Nephron progenitor cell (in vitro differentiated cells): Measurements from ENCODE around the gene DBNDD1.

Experiments
- DNase-seq: peaks from one replicate; pipeline ENCODE4 v3.0.0; 2021
- H3K27ac Mint-ChIP-seq: 2 replicates; pipeline ENCODE4 v1.8.0; 2021; ENCODE audit warnings: mild to moderate bottlenecking, moderate library complexity, mixed read lengths
- H3K27me3 Mint-ChIP-seq: 2 replicates; pipeline ENCODE4 v1.8.0; 2021; ENCODE audit warnings: mild to moderate bottlenecking, low read depth, mixed read lengths; ENCODE audit not compliant: poor library complexity
- H3K36me3 Mint-ChIP-seq: 2 replicates; pipeline ENCODE4 v1.8.0; 2021; ENCODE audit warnings: low read depth, mixed read lengths
- H3K4me1 Mint-ChIP-seq: 2 replicates; pipeline ENCODE4 v1.8.0; 2021; ENCODE audit warnings: mixed read lengths
- H3K4me3 Mint-ChIP-seq: 2 replicates; pipeline ENCODE4 v1.8.0; 2021; ENCODE audit warnings: mild to moderate bottlenecking, moderate library complexity, mixed read lengths
- H3K9me3 Mint-ChIP-seq: 2 replicates; pipeline ENCODE4 v1.8.0; 2021; ENCODE audit warnings: mild to moderate bottlenecking, moderate library complexity, mixed read lengths
- CTCF ChIP-seq: fragments of 200-600 bp; sonication (generic); IDR thresholded peaks from 2 replicates; pipeline ENCODE4 v1.5.0; 2021; ENCODE audit warnings: antibody characterized with exemption

The DBNDD1 gene

GRCh38 chr16:89960966-89961365, 58.3 kb downstream of the DBNDD1 start:
- H3K9me3 Mint-ChIP-seq = no peaks in the 10 kb centered on the region
- peaks cover 10% of the 10 kb centered on the region for H3K4me1 Mint-ChIP-seq
- no peak overlapping the region for H3K4me3 Mint-ChIP-seq
- peaks cover 26% of the 10 kb centered on the region for H3K36me3 Mint-ChIP-seq
- DNase-seq = no peak
- no peak for TF ChIP-seq CTCF
- H3K27me3 Mint-ChIP-seq = peaks cover 3% of the 10 kb centered on the region
- H3K27ac Mint-ChIP-seq = no peak overlapping the region

GRCh38 chr16:89958596-89958995, 60.7 kb downstream of the DBNDD1 start:
- H3K9me3 Mint-ChIP-seq = no peaks in the 10 kb centered on the region

GRCh38 chr16:89958068-89958467, 61.2 kb downstream of the DBNDD1 start:
- Mint-ChIP-seq H3K9me3 (no peaks in the 10 kb centered on the region), H3K4me1 (peaks cover 6% of the 10 kb centered on the region), H3K4me3 (no peak overlapping the region), H3K27me3 (peaks cover 3% of the 10 kb centered on the region), H3K27ac (peak overlapping the region; percentile 71), H3K36me3 (peaks cover 31% of the 10 kb centered on the region)
- DNase-seq = peak; percentile 48
- TF ChIP-seq CTCF = no peak

More at GRCh38 chr16:89958596-89958995, 60.7 kb downstream of the DBNDD1 start:
- peaks cover 6% of the 10 kb centered on the region for H3K4me1 Mint-ChIP-seq
- peaks cover 3% of the 10 kb centered on the region for H3K27me3 Mint-ChIP-seq
- no peak overlapping the region for H3K27ac Mint-ChIP-seq
- peaks cover 31% of the 10 kb centered on the region for H3K36me3 Mint-ChIP-seq
- no peak for DNase-seq
- no peak overlapping the region for H3K4me3 Mint-ChIP-seq
- TF ChIP-seq CTCF = no peak

- TF ChIP-seq CTCF = no peak
- H3K27ac Mint-ChIP-seq = no peak overlapping the region
- peaks cover 7% of the 10 kb centered on the region for H3K4me1 Mint-ChIP-seq
- DNase-seq = no peak
- H3K4me3 Mint-ChIP-seq = no peak overlapping the region
- H3K27me3 Mint-ChIP-seq = no peaks in the 10 kb centered on the region
- peaks cover 31% of the 10 kb centered on the region for H3K36me3 Mint-ChIP-seq
- H3K9me3 Mint-ChIP-seq = no peaks in the 10 kb centered on the region
Observed at GRCh38 chr16:89957216-89957785, 62.0 kb downstream of the DBNDD1 start.

GRCh38 chr16:89956505-89957215, 62.6 kb downstream of the DBNDD1 start:
- H3K27me3 Mint-ChIP-seq = no peaks in the 10 kb centered on the region
- peaks cover 31% of the 10 kb centered on the region for H3K36me3 Mint-ChIP-seq
- H3K4me1 Mint-ChIP-seq = peaks cover 11% of the 10 kb centered on the region
- H3K4me3 Mint-ChIP-seq = no peak overlapping the region
- no peak for DNase-seq
- no peak for TF ChIP-seq CTCF
- H3K27ac Mint-ChIP-seq = no peak overlapping the region
- H3K9me3 Mint-ChIP-seq = no peaks in the 10 kb centered on the region
